A549 (cell line): Measurements from ENCODE around the gene B2M. TPM values are rescaled to one million over a fixed set of nuclear protein-coding genes. Genes with fewer than 3 reads are reported as not detected.

Experiments
- ATAC-seq, 2 experiments: fragments of 200-7000 bp in 1 of 2; fragments of >200 bp in 1 of 2; cut with Nextera tagmentation in 1 of 2; cut with Tn5 transposase in 1 of 2; 3 replicates each; pipeline versions ENCODE4 v1.8.0 to v1.9.1; 2018 to 2020; ENCODE audit warnings: mild to moderate bottlenecking in 1 of 2, moderate library complexity in 1 of 2
- CTCF ChIA-PET: fragments of 300-600 bp; sonication (Branson Sonifier 250); formaldehyde crosslinking; extraction: SDS; loops from one replicate; lab custom pipeline; 2021; ENCODE audit warnings: antibody characterized with exemption, inconsistent platforms; lab: Yijun Ruan, JAX
- POLR2A ChIA-PET: fragments of 350-600 bp; formaldehyde crosslinking; extraction: SDS; loops from one replicate; lab custom pipeline; 2021; ENCODE audit warnings: antibody characterized with exemption, inconsistent platforms; lab: Yijun Ruan, JAX
- DNase-seq, 2 experiments: peaks; one replicate each; pipeline versions ENCODE4 v3.0.0 to v3.0.0-alpha.2; 2011 to 2016; ENCODE audit warnings: low read depth in 1 of 2, low spot score in 1 of 2
- FAIRE-seq: peaks from 2 replicates; lab custom pipeline; 2011; peaks lifted over from hg19 to GRCh38; lab: Jason Lieb, UNC
- H3K27ac ChIP-seq, 2 experiments: fragments of >200 bp; sonication (Bioruptor Twin); formaldehyde crosslinking; 3 replicates each; pipeline ENCODE4 v1.5.1; 2016 to 2017
- H3K4me1 ChIP-seq: fragments of >200 bp; sonication (Bioruptor Twin); formaldehyde crosslinking; 3 replicates; pipeline ENCODE4 v1.6.1; 2016
- H3K4me2 ChIP-seq: fragments of >200 bp; sonication (Bioruptor Twin); formaldehyde crosslinking; 3 replicates; pipeline ENCODE4 v1.6.1; 2016
- H3K4me3 ChIP-seq: fragments of >200 bp; sonication (Bioruptor Twin); formaldehyde crosslinking; 3 replicates; pipeline ENCODE4 v1.5.1; 2016
- H3K9me3 ChIP-seq: fragments of >200 bp; sonication (Bioruptor Twin); formaldehyde crosslinking; 3 replicates; pipeline ENCODE4 v1.6.1; 2016
- ATOH8 ChIP-seq: fragments of 250-450 bp; sonication (Bioruptor Pico); IDR thresholded peaks from 2 replicates; pipeline ENCODE4 v1.5.0; 2020; ENCODE audit warnings: low read depth, mild to moderate bottlenecking, moderate library complexity
- BHLHE40 ChIP-seq: IDR thresholded peaks from 2 replicates; pipeline ENCODE4 v1.6.1; 2012; ENCODE audit warnings: low read depth, low read length, inconsistent platforms
- CEBPB ChIP-seq, 2 experiments: fragments of >200 bp in 1 of 2; sonication (Bioruptor Twin) in 1 of 2; formaldehyde crosslinking in 1 of 2; IDR thresholded peaks; 2 replicates each; pipeline ENCODE4 v1.6.1; 2012 to 2016
- CTCF ChIP-seq: fragments of >200 bp; sonication (Bioruptor Twin); formaldehyde crosslinking; IDR thresholded peaks from 3 replicates; pipeline ENCODE4 v1.5.1; 2016
- EHF ChIP-seq: fragments of 250-450 bp; sonication (Bioruptor Pico); IDR thresholded peaks from 2 replicates; pipeline ENCODE4 v1.5.0; 2020; ENCODE audit warnings: mild to moderate bottlenecking
- FOXS1 ChIP-seq: fragments of 250-450 bp; sonication (Bioruptor Pico); IDR thresholded peaks from 2 replicates; pipeline ENCODE4 v1.5.0; 2020; ENCODE audit warnings: mild to moderate bottlenecking, moderate library complexity
- HES2 ChIP-seq: fragments of >200 bp; sonication (Bioruptor Twin); formaldehyde crosslinking; IDR thresholded peaks from 2 replicates; pipeline ENCODE4 v1.6.1; 2016
- HMGXB4 ChIP-seq: fragments of 250-450 bp; sonication (Bioruptor Pico); IDR thresholded peaks from 2 replicates; pipeline ENCODE4 v1.5.0; 2021; ENCODE audit warnings: mild to moderate bottlenecking, moderate library complexity, borderline replicate concordance
- HOXB13 ChIP-seq: fragments of 250-450 bp; sonication (Bioruptor Pico); IDR thresholded peaks from 2 replicates; pipeline ENCODE4 v1.5.0; 2020; ENCODE audit warnings: low read depth, mild to moderate bottlenecking, moderate library complexity
- KDM5A ChIP-seq: fragments of 200-600 bp; sonication (generic); IDR thresholded peaks from 2 replicates; pipeline ENCODE4 v1.6.1; 2016; ENCODE audit warnings: antibody characterized with exemption, mild to moderate bottlenecking
- MAFK ChIP-seq: fragments of 450-650 bp; IDR thresholded peaks from 2 replicates; pipeline ENCODE4 v1.6.1; 2014; ENCODE audit not compliant: partially characterized antibody
- NFE2L2 ChIP-seq: fragments of 150-350 bp; conservative IDR thresholded peaks from 2 replicates; pipeline ENCODE4 v1.6.1; 2014; ENCODE audit warnings: low read length
- NPAS2 ChIP-seq: fragments of 250-450 bp; sonication (Bioruptor Pico); IDR thresholded peaks from 2 replicates; pipeline ENCODE4 v1.8.0; 2022; ENCODE audit warnings: mild to moderate bottlenecking, moderate library complexity, borderline replicate concordance
- NR3C1 ChIP-seq: fragments of >200 bp; sonication (Bioruptor Twin); formaldehyde crosslinking; IDR thresholded peaks from 3 replicates; pipeline ENCODE4 v1.6.1; 2017
- PHF8 ChIP-seq: fragments of 200-600 bp; sonication (generic); IDR thresholded peaks from 2 replicates; pipeline ENCODE4 v1.6.1; 2016; ENCODE audit warnings: low read depth, mild to moderate bottlenecking, antibody characterized with exemption, moderate library complexity, borderline replicate concordance
- RAD21 ChIP-seq, 2 experiments: fragments of >200 bp in 1 of 2; sonication (Bioruptor Twin) in 1 of 2; formaldehyde crosslinking in 1 of 2; IDR thresholded peaks in 1 of 2; conservative IDR thresholded peaks in 1 of 2; 2 replicates in 1 of 2; 3 replicates in 1 of 2; pipeline ENCODE4 v1.6.1; 2012 to 2018; ENCODE audit warnings: inconsistent platforms in 1 of 2
- RARB ChIP-seq: fragments of 250-450 bp; sonication (Bioruptor Pico); IDR thresholded peaks from 2 replicates; pipeline ENCODE4 v1.8.0; 2021; ENCODE audit warnings: mild to moderate bottlenecking, moderate library complexity
- SREBF2 ChIP-seq: fragments of 450-650 bp; IDR thresholded peaks from 2 replicates; pipeline ENCODE4 v1.6.1; 2014; ENCODE audit warnings: mild to moderate bottlenecking, moderate library complexity
- ZFP36 ChIP-seq: fragments of 450-650 bp; IDR thresholded peaks from 2 replicates; pipeline ENCODE4 v1.6.1; 2014; ENCODE audit warnings: borderline replicate concordance; ENCODE audit not compliant: partially characterized antibody
- ZSCAN20 ChIP-seq: fragments of 250-450 bp; sonication (Bioruptor Pico); IDR thresholded peaks from 2 replicates; pipeline ENCODE4 v1.8.0; 2022; ENCODE audit warnings: mild to moderate bottlenecking, moderate library complexity
- WGBS: methylation state at CpG from one replicate; pipeline ENCODE4 v1.1.6; 2017; ENCODE audit errors: missing lambda C conversion rate; 5-methylcytosine and 5-hydroxymethylcytosine counted together
- polyA plus RNA-seq, 4 experiments: library from polyadenylated mRNA; depleted of rRNA in 3 of 4; stranded (reverse); fragments of >200 nt; fragmentation: RNase III in 1 of 4; extraction: RNeasy Plus Mini Kit Qiagen cat#74134 plus additional on column Dnase treatment in 1 of 4; gene quantifications; 2 replicates in 3 of 4; 3 replicates in 1 of 4; pipeline ENCODE4 v1.2.3, GENCODE V29; 2011 to 2017

The B2M gene
- polyA plus RNA-seq, 2 of the 4 experiments (the other 2 are of a cell fraction): 486 to 823 TPM

- TF ChIP-seq EHF (CRISPR knock-in tag): no peak
- TF ChIP-seq NR3C1: no peak
- no peak for TF ChIP-seq FOXS1 (CRISPR knock-in tag)
- no peak for TF ChIP-seq HES2
- no peak for TF ChIP-seq PHF8
- no peak for TF ChIP-seq BHLHE40
- no peak for TF ChIP-seq SREBF2
- TF ChIP-seq KDM5A: no peak
- no peak for TF ChIP-seq RAD21 (conservative IDR thresholded peaks at IDR 0.05 in 1 of 2, IDR thresholded peaks at IDR 0.05 in 1 of 2)
- TF ChIP-seq, all 56 proteins: peak for 0
These were observed 4.0 kb downstream of the B2M start (continued) for GRCh38 chr15:44715142-44715796.

GRCh38 chr15:44715797-44716334, 4.5 kb downstream of the B2M start:
- Histone ChIP-seq H3K4me3 (no peak overlapping the region), H3K9me3 (no peaks in the 10 kb centered on the region), H3K27ac (no peak overlapping the region), H3K4me2 (no peak overlapping the region), H3K4me1 (peaks cover 5% of the 10 kb centered on the region; the same call in 2 of the 3 replicates)
- DNase-seq (no peak), FAIRE-seq (no peak)
- CTCF ChIA-PET: interaction anchor here (0.9 to 5.2 kb wide), 4 partner anchors 12 to 52 kb away, joined by 3 to 44 read pairs (median 4); partner anchors contain the start of genes SPG11 and TRIM69
- POLR2A ChIA-PET: interaction anchor here (0.6 kb wide), 1 partner anchor 11 kb away, joined by 3 read pairs; no protein-coding TSS in a partner anchor
- no peak for TF ChIP-seq CTCF
- TF ChIP-seq NFE2L2: no peak
- TF ChIP-seq, all 56 proteins: peak for 0
- no peak for ATAC-seq
- WGBS: 95% methylated on average over 2 of the region's 2 CpGs

- Histone ChIP-seq H3K9me3 (no peaks in the 10 kb centered on the region), H3K4me3 (no peak overlapping the region), H3K27ac (no peak overlapping the region), H3K4me2 (no peak overlapping the region), H3K4me1 (peaks cover 5% of the 10 kb centered on the region; the same call in 2 of the 3 replicates)
- TF ChIP-seq MAFK: peak; percentile 46
- no peak for TF ChIP-seq ATOH8 (CRISPR knock-in tag)
- ATAC-seq (no peak), DNase-seq (no peak), FAIRE-seq (no peak)
- CTCF ChIA-PET: interaction anchor here (1.7 to 2.4 kb wide), 3 partner anchors 9 to 54 kb away, joined by 3 to 8 read pairs (median 4); partner anchors contain the start of gene SPG11
- WGBS: 94% methylated on average over 2 of the region's 2 CpGs
- POLR2A ChIA-PET: no interaction called here
These were observed 5.8 kb downstream of the B2M start for GRCh38 chr15:44716983-44717602.

GRCh38 chr15:44718180-44718926, 7.0 kb downstream of the B2M start:
- DNase-seq (no peak), ATAC-seq (no peak)
- Histone ChIP-seq H3K4me2 (no peak overlapping the region), H3K9me3 (no peaks in the 10 kb centered on the region), H3K4me3 (no peak overlapping the region)
- POLR2A ChIA-PET: no interaction called here
- TF ChIP-seq HMGXB4 (CRISPR knock-in tag): no peak
- TF ChIP-seq ZSCAN20: no peak
- TF ChIP-seq ZFP36: no peak
- TF ChIP-seq NPAS2 (CRISPR knock-in tag): no peak
- no peak for TF ChIP-seq HOXB13 (CRISPR knock-in tag)
- TF ChIP-seq CEBPB (IDR thresholded peaks at IDR 0.05): no peak
- no peak for TF ChIP-seq RARB (CRISPR knock-in tag)
- TF ChIP-seq, all 56 proteins: peak for 0
- peaks cover 2% of the 10 kb centered on the region; the same call in 2 of the 3 replicates for H3K4me1 ChIP-seq
- H3K27ac ChIP-seq: no peak overlapping the region
- 67% methylated on average over 4 of the region's 4 CpGs for WGBS
- FAIRE-seq: no peak
- CTCF ChIA-PET: interaction anchor here (1.0 to 2.4 kb wide), 3 partner anchors 8 to 20 kb away, joined by 3 to 8 read pairs (median 3); no protein-coding TSS in a partner anchor
